GM13976 (cell line): ENCODE data around the gene RBM22.

Source experiments
- DNase-seq: peaks from one replicate; pipeline ENCODE4 v3.0.0; 2012; ENCODE audit warnings: low spot score
- CTCF ChIP-seq: IDR thresholded peaks from 2 replicates; pipeline ENCODE4 v1.5.1; 2012; ENCODE audit warnings: borderline replicate concordance, mild to moderate bottlenecking; ENCODE audit not compliant: insufficient read depth; ENCODE audit errors: extremely low read depth, missing control alignments, control extremely low read depth
- in situ Hi-C: fragments of 300-500 bp; cut with MboI; formaldehyde crosslinking; loops from one replicate; pipeline ENCODE4 v1.12.0; 2022; ENCODE audit warnings: low sequenced_read_pairs, mixed read lengths, inconsistent platforms; ENCODE audit not compliant: unreplicated experiment

RBM22 gene

GRCh38 chr5:150674341-150674821, 26.5 kb downstream of the RBM22 start:
- DNase-seq: no peak
- TF ChIP-seq CTCF: no peak
- in situ Hi-C loops: loop anchor here (25.0 kb wide), 1 partner anchor 212 kb away; no protein-coding TSS in a partner anchor

- DNase-seq: no peak
- TF ChIP-seq CTCF: no peak
- in situ Hi-C loops: loop anchor here (25.0 kb wide), 1 partner anchor 211 kb away; no protein-coding TSS in a partner anchor
Observed at GRCh38 chr5:150672884-150673275, 28.0 kb downstream of the RBM22 start.

- peak; percentile 56 for DNase-seq
- in situ Hi-C loops: loop anchor here (25.0 kb wide), 1 partner anchor 210 kb away; no protein-coding TSS in a partner anchor
- no peak for TF ChIP-seq CTCF
Observed at GRCh38 chr5:150672237-150672883, 28.5 kb downstream of the RBM22 start.

- no peak for TF ChIP-seq CTCF
- peak; percentile 53 for DNase-seq
- in situ Hi-C loops: loop anchor here (25.0 kb wide), 1 partner anchor 209 kb away; no protein-coding TSS in a partner anchor
Observed at GRCh38 chr5:150671509-150672236, 29.2 kb downstream of the RBM22 start.

GRCh38 chr5:150670948-150671310, 29.9 kb downstream of the RBM22 start:
- no peak for DNase-seq
- no peak for TF ChIP-seq CTCF
- in situ Hi-C loops: loop anchor here (25.0 kb wide), 1 partner anchor 209 kb away; no protein-coding TSS in a partner anchor

- in situ Hi-C loops: loop anchor here (25.0 kb wide), 1 partner anchor 208 kb away; no protein-coding TSS in a partner anchor
- no peak for DNase-seq
- TF ChIP-seq CTCF: no peak
Observed at GRCh38 chr5:150670275-150670947, 30.5 kb downstream of the RBM22 start.
